HG03520 (cell line): ENCODE measurements around the gene METAP2.

Experiments
- ATAC-seq: cut with Tn5 transposase; IDR thresholded peaks from one replicate; pipeline ENCODE4 v1.9.1; 2021; ENCODE audit warnings: mild to moderate bottlenecking, moderate library complexity; ENCODE audit not compliant: unreplicated experiment

The METAP2 gene

GRCh38 chr12:95548539-95549391 is 74.8 kb downstream of the METAP2 start:
- ATAC-seq: no peak

GRCh38 chr12:95549392-95550084 is 75.6 kb downstream of the METAP2 start:
- no peak for ATAC-seq

GRCh38 chr12:95551305-95551704 is 77.4 kb downstream of the METAP2 start, which contains the start of gene USP44:
Gene USP44, minus strand, starts transcription at chr12:95551476. Its CDS starts 17,220 bp downstream, at chr12:95534256.
- no peak for ATAC-seq

- ATAC-seq: no peak
Observed at GRCh38 chr12:95551913-95552516, 78.1 kb downstream of the METAP2 start.

- no peak for ATAC-seq
Observed at GRCh38 chr12:95553197-95553943, 79.4 kb downstream of the METAP2 start.

GRCh38 chr12:95554532-95555071 is 80.7 kb downstream of the METAP2 start:
- ATAC-seq: no peak

- ATAC-seq: no peak
Observed at GRCh38 chr12:95557625-95558024, 83.7 kb downstream of the METAP2 start.
